ENCODE data around the gene CLBA1. TPM values are rescaled to one million over a fixed set of nuclear protein-coding genes. Genes with fewer than 3 reads are reported as not detected.

Gene CLBA1
- total RNA-seq, 2 experiments from 2014 or later: 1.2 TPM

DNA sequence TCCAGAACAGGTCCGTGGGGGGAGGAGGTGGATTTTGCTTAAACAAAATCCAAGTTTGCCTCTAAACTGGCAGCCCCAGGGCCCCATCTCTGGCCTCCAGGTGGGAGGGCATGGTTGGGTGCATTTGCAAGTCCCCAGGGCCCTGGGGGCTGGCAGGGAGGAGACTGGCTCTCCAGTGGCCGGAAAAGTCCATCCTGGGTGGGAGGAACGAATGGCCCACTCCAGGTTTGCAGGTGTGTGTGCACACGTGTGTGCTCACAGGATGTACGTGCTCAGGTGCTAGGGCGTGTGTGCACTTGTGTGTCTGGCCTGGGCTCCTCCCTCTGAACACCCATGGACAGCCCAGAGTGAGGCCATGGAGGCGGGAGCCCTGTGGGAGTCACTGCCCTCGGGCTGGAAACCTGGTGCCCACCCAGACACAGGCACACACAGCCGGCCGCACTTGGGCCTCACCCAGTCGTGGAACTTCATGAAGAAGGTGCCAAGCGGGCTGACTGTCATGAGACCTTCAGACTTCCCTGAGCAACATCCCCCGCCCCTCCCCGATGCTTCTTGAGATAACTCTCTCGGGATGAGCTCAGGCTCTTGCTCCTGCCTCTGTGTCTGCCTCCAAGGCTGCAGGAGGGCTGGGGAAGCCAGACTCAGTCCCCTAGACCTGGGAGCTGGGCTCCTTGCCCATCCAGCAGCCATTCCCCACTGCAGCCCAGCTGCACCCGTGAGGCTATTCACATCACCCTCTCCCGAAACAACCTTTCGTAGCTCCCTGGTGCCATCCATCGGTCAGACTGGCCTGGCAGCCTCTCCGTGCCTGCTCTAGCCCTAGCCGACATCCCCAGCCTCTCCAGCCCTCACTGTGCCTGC lies 16.8 kb upstream of the CLBA1 start:
- Mint-ChIP-seq H3K4me3 (no peak overlapping the region), H3K27ac (no peak overlapping the region), H3K36me3 (no peaks in the 10 kb centered on the region), H3K4me1 (no peaks in the 10 kb centered on the region), H3K9me3 (no peaks in the 10 kb centered on the region), H3K27me3 (peaks cover 19% of the 10 kb centered on the region)
- ATAC-seq (ENCODE audit: low read depth) (no peak), DNase-seq (no peak)
- POLR2A ChIA-PET: no interaction called here

DNA sequence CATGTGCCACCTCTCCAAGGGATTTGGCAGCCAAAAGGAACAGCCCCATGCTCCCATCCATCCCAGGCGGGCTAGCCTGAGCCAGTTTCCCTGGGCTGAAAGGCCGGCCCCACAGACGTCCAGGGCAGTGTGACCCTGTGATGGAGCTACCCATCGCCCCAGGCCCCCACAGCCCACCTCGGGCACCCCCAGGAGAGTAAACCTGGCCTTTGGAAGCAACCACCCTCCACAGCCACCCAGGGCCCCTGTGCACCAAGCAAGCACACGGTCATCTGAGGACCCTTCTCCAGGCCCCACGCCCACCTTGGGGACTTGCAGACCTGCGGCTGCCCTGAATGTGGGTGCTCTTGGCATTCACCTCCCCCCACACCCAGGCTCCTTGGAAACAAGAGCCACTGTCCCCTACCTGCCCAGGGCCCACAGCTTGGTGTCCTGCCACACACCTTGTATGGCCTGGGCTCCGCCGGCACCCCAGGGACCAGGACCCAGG lies 15.8 kb upstream of the CLBA1 start:
- Mint-ChIP-seq H3K27me3 (peaks cover 21% of the 10 kb centered on the region), H3K4me1 (no peaks in the 10 kb centered on the region), H3K36me3 (no peaks in the 10 kb centered on the region), H3K9me3 (no peaks in the 10 kb centered on the region), H3K27ac (no peak overlapping the region), H3K4me3 (no peak overlapping the region)
- no peak for DNase-seq
- POLR2A ChIA-PET: no interaction called here
- no peak for ATAC-seq (ENCODE audit: low read depth)

DNA sequence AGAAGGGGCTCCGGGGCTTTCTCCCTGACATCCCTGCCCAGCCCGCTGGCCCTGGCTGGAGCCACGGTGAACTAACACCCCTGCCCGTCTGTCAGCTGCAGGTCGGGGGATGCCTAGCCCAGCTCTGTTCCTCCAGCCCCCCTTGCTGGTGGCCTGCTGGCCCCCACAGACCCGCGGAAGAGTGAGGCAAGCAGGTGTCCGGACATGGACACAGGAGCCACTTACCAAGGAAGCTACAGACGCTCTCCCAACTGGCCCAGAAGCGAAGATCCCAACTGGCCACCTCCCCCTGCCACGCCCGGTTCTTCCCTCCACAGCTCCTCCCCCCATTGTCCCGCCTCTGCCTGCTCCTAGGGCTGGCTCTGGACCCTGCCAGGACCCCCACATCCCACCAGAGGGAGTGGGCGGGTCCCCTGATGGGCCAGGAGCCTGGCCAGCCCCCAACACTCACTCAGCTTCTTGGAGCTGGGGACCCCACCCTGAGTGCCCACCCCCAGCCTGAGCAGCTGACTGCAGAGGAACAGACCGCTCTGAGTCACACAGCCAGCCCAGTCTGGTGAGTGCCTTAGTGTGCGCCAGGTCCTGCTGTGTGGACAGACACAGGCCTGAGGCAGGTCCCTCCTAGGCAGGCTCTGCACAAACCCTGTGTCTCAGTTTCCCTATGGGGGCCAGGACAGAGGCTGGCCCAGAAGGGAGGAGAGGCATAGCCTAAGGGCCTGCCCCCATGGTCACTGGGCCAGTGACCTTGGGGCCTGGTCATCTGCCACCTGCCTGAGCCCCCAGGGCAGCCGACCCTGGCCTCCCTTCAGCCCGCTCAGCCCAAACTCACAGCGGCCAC lies 15.1 kb upstream of the CLBA1 start:
- Mint-ChIP-seq H3K27ac (no peak overlapping the region), H3K9me3 (no peaks in the 10 kb centered on the region), H3K4me1 (no peaks in the 10 kb centered on the region), H3K4me3 (no peak overlapping the region), H3K36me3 (no peaks in the 10 kb centered on the region), H3K27me3 (peaks cover 21% of the 10 kb centered on the region)
- ATAC-seq (ENCODE audit: low read depth) (no peak), DNase-seq (no peak)
- POLR2A ChIA-PET: no interaction called here

DNA sequence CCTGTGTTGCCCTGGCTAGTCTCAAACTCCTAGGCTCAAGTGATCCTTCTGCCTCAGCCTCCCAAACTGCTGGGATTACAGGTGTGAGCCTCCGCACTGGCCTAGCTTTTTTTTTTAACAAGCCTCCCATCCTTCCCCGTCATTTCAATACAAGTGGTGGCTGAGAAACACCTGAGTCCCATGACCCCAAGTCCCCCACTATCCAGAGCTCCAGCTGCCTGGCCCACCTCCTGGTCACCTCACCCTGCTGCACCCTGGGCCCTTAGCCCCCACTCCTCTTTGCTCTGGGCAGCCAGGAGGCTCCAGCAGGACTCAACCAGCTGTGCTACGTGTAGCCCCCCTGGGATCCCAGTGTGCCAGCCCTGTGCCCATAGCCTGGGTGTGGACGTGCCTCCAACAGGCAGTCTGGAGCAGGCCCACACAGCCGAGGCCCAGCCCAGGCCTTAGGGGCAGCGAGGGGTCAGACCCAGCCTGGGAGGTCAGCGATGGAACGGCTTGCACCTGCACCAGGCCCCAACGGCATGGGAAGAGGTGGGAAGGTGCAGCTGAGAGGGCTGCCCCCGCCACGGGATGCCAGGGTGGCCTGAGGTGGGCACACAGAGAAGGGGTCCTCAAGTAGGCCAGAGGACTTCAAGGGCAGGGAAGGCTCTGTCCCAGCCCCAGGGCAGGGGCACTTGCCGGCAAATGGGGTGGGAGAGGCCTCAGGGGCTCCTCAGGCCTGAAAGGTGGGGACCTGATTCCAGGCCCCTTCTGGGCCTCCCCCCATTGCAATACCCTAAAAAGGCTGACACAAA lies 13.9 kb upstream of the CLBA1 start:
- Mint-ChIP-seq H3K27ac (no peak overlapping the region), H3K4me1 (peaks cover 5% of the 10 kb centered on the region), H3K4me3 (no peak overlapping the region), H3K9me3 (no peaks in the 10 kb centered on the region), H3K36me3 (no peaks in the 10 kb centered on the region), H3K27me3 (peaks cover 21% of the 10 kb centered on the region)
- no peak for ATAC-seq (ENCODE audit: low read depth)
- POLR2A ChIA-PET: no interaction called here
- DNase-seq: no peak

DNA sequence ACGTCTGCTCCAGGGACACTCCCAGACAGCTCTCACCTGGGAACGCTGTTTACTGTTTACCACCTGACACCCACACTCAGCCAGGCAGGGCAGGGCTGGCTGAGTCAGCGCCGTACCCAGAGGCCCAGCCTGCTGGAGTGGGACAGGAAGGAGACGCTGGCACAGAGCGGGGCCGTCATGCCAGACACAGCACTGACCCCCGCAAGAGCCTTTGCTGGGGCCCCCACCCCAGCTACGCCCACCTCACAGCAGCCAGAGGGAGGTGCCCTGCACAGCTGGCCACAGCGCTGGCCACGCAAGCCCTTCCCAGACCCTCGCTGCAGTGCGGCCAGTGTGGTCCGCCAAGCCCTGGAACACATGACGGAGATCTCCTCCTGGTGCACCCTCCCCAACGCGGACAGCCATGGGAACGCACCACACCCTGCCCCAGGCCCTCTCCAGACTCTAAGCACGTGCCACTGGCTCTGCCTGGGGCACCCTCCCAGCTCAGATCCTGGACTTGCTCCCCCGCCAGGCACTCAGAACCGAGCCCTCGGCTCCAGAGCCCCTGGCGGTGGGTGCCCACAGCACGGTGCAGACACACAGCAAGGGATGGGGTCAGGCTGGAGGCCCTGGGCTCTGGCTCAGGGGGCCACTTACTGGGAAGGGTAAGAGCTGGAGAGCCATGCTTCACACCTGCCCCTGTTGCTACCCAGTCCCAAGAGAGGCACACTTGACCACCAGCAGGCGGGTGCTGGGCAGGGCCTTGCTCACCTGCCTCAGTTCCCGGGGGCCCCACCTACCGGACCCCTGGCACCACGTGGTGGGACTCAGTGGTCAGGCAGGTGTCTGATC lies 13.1 kb upstream of the CLBA1 start:
- Mint-ChIP-seq H3K4me1 (peaks cover 5% of the 10 kb centered on the region), H3K9me3 (no peaks in the 10 kb centered on the region), H3K27me3 (peaks cover 25% of the 10 kb centered on the region), H3K4me3 (no peak overlapping the region), H3K36me3 (no peaks in the 10 kb centered on the region), H3K27ac (no peak overlapping the region)
- DNase-seq: no peak
- POLR2A ChIA-PET: no interaction called here
- no peak for ATAC-seq (ENCODE audit: low read depth)

DNA sequence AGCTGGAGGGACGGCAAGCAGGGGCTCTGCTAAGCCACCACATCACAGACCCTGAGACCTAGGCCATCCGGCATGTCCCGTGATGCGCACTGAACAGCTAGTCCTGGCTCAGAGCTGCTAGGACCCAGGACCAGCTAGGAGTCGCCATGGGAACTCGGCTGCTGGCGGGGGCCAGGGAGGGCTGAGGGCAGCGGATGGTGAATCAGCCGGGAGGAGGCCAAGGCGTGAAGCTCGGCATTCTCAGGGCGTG lies 12.5 kb upstream of the CLBA1 start:
- no peak for ATAC-seq (ENCODE audit: low read depth)
- POLR2A ChIA-PET: no interaction called here

DNA sequence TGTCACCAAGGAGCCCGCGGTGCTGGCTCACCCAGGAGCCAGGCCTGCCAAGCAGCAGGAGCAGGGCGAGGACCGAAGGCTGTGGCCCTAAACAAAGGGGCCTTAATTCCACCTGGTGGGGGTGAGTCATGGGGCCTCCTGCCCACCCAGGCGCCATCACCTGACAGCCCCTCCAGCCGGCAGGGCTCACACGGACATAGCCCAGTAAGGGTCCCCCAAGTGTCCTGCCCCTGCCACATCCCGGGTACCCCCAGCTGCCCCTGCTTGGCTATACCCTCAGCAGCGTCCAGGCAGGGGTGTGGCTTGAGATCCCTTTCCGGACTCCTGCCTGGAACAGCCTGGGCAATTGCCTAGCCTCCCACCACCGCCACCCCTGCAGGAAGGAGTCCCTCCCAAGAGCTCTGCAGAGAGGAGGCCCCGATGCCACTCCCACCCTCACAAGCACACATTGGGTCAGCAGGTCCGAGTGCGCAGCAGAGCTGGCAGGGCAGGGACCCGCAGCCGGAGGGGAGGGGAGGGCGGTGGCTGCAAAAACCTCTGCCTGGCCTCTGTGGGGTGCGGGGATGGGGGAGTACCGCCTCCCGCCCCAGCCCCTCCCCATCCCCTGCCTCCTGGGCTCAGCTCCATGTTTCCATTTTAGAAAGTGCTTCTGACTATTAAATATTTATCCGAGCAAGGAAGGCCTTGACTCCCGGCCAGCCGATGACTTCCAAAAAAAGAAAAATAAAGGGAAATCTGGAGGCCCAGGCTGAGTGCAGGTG lies 12.0 kb upstream of the CLBA1 start:
- no peak for ATAC-seq (ENCODE audit: low read depth)
- Mint-ChIP-seq H3K27me3 (peaks cover 21% of the 10 kb centered on the region), H3K9me3 (no peaks in the 10 kb centered on the region), H3K4me3 (no peak overlapping the region), H3K36me3 (no peaks in the 10 kb centered on the region), H3K4me1 (peaks cover 8% of the 10 kb centered on the region), H3K27ac (no peak overlapping the region)
- POLR2A ChIA-PET: no interaction called here
- no peak for DNase-seq

More for the DNA sequence above, 12.5 kb upstream of the CLBA1 start:
- Mint-ChIP-seq H3K4me1 (peaks cover 7% of the 10 kb centered on the region), H3K9me3 (no peaks in the 10 kb centered on the region), H3K36me3 (no peaks in the 10 kb centered on the region), H3K27me3 (peaks cover 22% of the 10 kb centered on the region), H3K4me3 (no peak overlapping the region), H3K27ac (no peak overlapping the region)
- no peak for DNase-seq

DNA sequence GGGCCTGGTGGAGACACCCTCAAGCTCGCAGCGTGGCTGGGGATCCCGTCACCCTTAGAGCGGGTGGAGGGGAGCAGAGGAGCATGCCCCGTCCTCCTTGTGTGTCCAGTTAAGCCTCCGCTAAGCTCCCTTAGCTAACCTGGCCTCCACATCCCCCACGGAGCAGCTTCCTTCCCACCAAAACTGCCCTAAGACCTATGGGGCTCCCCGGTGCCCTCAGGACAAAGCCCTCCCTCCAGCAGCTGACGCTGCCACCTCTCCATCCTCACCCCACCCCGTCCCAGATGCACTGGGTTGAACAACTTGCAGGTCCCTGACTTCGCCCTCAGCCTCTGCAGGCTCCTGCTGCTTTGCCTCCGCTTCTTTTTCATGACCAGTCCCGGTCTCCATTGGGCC lies 11.4 kb upstream of the CLBA1 start:
- DNase-seq: no peak
- POLR2A ChIA-PET: no interaction called here
- Mint-ChIP-seq H3K9me3 (no peaks in the 10 kb centered on the region), H3K27me3 (peaks cover 24% of the 10 kb centered on the region), H3K27ac (no peak overlapping the region), H3K36me3 (no peaks in the 10 kb centered on the region), H3K4me1 (peaks cover 8% of the 10 kb centered on the region), H3K4me3 (no peak overlapping the region)
- ATAC-seq (ENCODE audit: low read depth): no peak

DNA sequence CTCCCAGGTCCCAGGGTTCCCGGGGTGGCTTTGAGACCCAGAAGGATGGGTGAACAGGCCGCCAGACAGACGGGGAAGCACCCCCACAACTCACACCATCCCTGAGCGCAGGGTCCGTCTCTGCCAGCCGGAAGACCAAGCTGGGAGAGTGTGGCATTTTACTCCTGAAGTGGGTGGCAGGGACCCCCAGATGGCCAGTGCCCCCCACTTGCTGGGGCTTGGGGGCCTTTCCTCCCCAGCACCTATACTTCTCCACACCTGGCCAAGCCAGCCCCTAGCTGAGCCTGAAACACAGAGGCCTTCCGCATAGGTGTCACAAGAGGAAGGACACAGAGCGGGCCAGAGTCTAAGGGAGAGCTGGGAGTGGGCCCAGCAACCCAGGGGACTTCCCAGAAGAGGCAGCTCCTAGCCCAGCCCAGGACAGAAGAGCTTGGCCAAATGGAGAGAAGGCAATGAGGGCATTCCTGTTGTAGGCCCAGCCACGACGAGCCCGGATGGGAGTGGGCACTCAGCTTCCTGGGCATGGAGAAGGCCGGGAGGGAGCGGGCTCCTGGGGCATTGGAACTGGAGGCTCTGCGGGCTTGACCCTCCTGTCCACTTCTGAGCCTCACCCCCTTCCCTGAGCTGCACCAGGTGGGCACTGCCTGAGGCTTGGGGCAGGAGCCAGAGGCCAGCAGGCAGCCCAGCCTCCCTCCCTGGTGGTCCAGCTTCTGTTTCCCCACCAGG lies 10.8 kb upstream of the CLBA1 start:
- no peak for DNase-seq
- no peak for ATAC-seq (ENCODE audit: low read depth)
- Mint-ChIP-seq H3K36me3 (no peaks in the 10 kb centered on the region), H3K9me3 (no peaks in the 10 kb centered on the region), H3K4me3 (no peak overlapping the region), H3K4me1 (peaks cover 10% of the 10 kb centered on the region), H3K27ac (no peak overlapping the region), H3K27me3 (peaks cover 29% of the 10 kb centered on the region)
- POLR2A ChIA-PET: interaction anchor here (0.7 kb wide), 1 partner anchor 71 kb away, joined by 4 read pairs; no protein-coding TSS in a partner anchor

DNA sequence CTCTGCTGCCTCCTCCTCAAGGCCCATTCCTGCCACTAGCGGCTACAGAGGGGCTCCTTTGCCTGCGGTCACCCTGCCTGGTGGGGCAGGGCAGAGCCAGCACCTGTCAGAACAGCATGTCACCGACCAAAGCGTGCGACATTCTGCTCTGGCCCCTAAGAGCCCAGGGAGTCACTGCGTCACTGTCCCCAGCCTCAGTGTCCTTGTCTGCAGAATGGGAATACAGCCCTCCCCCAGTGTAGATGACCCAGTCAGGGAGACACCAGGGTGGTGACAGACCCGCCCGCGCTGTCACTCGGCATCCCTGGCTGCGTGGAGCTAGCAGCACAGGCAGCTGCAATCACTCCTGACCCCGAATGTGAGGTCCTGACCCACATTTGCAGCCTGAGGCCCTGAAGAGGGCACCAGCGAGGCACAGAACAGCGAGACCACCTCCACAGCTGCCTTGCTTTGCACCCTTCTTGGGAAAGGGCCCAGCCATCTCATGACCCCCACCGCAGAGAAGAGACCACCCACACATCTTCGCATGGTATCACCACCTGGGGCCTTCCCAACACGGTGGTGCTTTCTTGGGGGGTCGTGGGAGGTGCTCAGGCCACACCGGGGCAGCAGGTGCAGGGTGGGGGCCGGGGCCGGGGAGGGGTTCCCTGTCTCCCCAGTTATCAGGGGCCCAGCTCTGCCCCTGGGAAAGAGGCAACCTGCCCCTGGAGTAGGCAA lies 9.9 kb upstream of the CLBA1 start:
- Mint-ChIP-seq H3K4me1 (peaks cover 11% of the 10 kb centered on the region), H3K4me3 (no peak overlapping the region), H3K27ac (no peak overlapping the region), H3K36me3 (no peaks in the 10 kb centered on the region), H3K9me3 (no peaks in the 10 kb centered on the region), H3K27me3 (peaks cover 30% of the 10 kb centered on the region)
- POLR2A ChIA-PET: interaction anchor here (1.2 kb wide), 1 partner anchor 43 kb away, joined by 3 read pairs; no protein-coding TSS in a partner anchor
- DNase-seq: no peak
- ATAC-seq (ENCODE audit: low read depth): peak; percentile 17

DNA sequence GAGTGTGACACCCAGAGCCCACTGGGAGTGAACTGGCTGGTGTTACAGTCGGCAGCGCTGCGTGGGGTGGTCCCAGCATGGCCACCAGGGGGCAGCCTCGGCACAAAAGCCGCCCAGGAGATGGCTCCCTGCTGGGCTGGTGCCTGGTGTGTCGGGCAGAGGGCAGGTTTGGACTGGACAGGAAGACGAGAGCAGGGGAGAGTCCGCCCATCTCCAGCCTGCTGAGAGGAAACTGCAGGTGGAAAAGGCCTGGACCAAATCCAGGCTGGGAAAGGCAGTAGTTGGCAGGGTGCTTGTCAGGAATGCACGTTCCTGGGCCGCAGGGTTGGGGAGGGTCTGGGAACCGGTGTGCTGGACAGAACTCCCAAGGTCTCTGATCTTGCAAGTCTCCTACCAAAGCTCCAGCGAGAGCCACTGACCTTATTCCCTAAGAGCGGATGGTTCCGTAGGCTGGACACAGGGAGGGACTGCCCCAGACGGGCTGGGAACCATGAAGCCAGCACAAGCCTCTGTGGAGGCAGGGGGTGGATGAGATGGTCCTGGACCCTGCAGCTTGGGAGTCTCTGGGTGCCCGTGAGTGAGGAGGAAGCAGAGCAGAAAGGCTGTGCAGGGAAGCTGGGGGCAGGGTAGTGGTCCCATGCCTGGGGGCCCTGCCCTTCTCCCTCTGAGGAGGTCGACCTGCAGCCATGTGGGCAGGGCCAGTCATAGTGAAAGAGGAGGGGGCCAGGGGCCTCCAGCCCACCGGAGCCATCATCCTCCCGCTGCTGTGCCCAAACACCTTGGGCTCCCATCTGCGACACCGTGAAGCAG lies 9.2 kb upstream of the CLBA1 start:
- H3K4me1 Mint-ChIP-seq: peaks cover 11% of the 10 kb centered on the region
- H3K27ac Mint-ChIP-seq: no peak overlapping the region
- POLR2A ChIA-PET: interaction anchor here (0.6 to 1.2 kb wide), 2 partner anchors 42 to 68 kb away, joined by 3 read pairs; no protein-coding TSS in a partner anchor
- no peaks in the 10 kb centered on the region for H3K9me3 Mint-ChIP-seq
- peak overlapping the region; percentile 15 for H3K4me3 Mint-ChIP-seq
- DNase-seq (peak; percentile 92), ATAC-seq (ENCODE audit: low read depth) (peak; percentile 84)
- H3K36me3 Mint-ChIP-seq: no peaks in the 10 kb centered on the region
- H3K27me3 Mint-ChIP-seq: peaks cover 30% of the 10 kb centered on the region

Data from activated naive CD8-positive, alpha-beta T cell treated with anti-CD3 and anti-CD28 coated beads, Interleukin-2, amount 10 ng/mL, durations not matched to agents 7 days and 5 days (primary cell).